ENCODE results near the gene DOCK2. TPM values are rescaled to one million over a fixed set of nuclear protein-coding genes. Genes with fewer than 3 reads are reported as not detected.

Gene DOCK2
- total and polyA plus RNA-seq, 2 donors from 2014 or later, result 1.0 to 42.0 TPM

DNA sequence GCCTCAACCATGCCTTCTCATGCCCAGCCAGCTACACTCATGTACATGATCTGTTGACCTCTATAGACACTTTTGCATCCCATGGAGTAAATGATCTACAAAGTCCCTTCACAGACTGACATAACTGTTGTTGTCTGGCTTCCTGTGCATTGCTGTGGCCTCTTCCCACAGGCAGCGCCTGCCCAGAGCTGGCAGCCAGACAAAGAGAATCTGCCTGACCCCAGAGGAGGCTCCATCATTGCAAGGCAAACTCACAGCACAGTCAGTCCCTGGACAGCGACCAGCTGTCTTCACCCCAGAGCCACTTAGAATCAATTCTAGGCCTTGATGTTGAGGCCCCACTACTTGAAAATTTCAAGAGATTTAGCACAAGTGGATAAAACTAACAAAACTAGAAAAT, 277.7 kb downstream of the DOCK2 start:
- H3K27me3 ChIP-seq (ENCODE audit: control insufficient read depth, insufficient read depth, low read length), result no peaks in the 10 kb centered on the region
- DNase-seq, result peak; percentile 48 to 80 (median 76)
- no peak for FAIRE-seq
- H3K9me3 ChIP-seq (ENCODE audit: control insufficient read depth in 2 of 3, insufficient read depth in 1 of 3, low read length in 3 of 3), result no peaks in the 10 kb centered on the region
- H3K4me3 ChIP-seq (ENCODE audit: low read length in 3 of 3), result no peak overlapping the region
- no peaks in the 10 kb centered on the region for H3K36me3 ChIP-seq (ENCODE audit: control insufficient read depth in 2 of 3, insufficient read depth in 3 of 3, low read length in 3 of 3)
- no peaks in the 10 kb centered on the region for H3K4me1 ChIP-seq (ENCODE audit: control insufficient read depth in 2 of 3, insufficient read depth in 2 of 3, low read depth in 1 of 3, low read length in 3 of 3)
- no peak overlapping the region for H3K27ac ChIP-seq (ENCODE audit: low read depth in 2 of 2, low read length in 2 of 2)
- TF ChIP-seq, protein P1, sequence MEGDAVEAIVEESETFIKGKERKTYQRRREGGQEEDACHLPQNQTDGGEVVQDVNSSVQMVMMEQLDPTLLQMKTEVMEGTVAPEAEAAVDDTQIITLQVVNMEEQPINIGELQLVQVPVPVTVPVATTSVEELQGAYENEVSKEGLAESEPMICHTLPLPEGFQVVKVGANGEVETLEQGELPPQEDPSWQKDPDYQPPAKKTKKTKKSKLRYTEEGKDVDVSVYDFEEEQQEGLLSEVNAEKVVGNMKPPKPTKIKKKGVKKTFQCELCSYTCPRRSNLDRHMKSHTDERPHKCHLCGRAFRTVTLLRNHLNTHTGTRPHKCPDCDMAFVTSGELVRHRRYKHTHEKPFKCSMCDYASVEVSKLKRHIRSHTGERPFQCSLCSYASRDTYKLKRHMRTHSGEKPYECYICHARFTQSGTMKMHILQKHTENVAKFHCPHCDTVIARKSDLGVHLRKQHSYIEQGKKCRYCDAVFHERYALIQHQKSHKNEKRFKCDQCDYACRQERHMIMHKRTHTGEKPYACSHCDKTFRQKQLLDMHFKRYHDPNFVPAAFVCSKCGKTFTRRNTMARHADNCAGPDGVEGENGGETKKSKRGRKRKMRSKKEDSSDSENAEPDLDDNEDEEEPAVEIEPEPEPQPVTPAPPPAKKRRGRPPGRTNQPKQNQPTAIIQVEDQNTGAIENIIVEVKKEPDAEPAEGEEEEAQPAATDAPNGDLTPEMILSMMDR (IDR thresholded peaks at IDR 0.05; ENCODE audit: borderline replicate concordance, extremely low read depth, insufficient read depth), result no peak
- no peak overlapping the region for H3K9ac ChIP-seq (ENCODE audit: low read length in 3 of 3)
- intact Hi-C loops (cut with DNase I), result no loop called here

DNA sequence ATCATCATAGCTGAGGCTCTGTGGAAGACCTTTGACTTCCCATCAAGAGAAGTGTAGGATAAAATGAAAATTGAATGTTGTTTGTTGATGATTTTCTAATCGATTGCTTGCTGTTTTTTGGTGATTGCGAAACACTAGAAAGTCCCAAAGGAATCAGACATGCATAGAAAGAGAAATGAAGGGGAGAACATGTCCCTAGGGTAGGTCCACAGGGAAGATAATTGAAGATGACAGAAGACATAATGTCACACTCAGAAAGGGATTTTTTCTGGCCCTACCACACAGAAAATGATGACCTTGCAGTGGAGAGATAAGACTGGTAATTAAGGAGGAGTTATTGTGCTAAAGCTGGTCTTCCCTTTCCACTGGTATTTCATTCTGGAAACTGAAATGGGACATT, 280.4 kb downstream of the DOCK2 start:
- H3K27ac ChIP-seq (ENCODE audit: low read depth in 2 of 2, low read length in 2 of 2), result no peak overlapping the region
- DNase-seq (no peak), FAIRE-seq (no peak)
- TF ChIP-seq, protein P1 (IDR thresholded peaks at IDR 0.05; ENCODE audit: borderline replicate concordance, extremely low read depth, insufficient read depth), result no peak
- no peaks in the 10 kb centered on the region for H3K4me1 ChIP-seq (ENCODE audit: control insufficient read depth in 2 of 3, insufficient read depth in 2 of 3, low read depth in 1 of 3, low read length in 3 of 3)
- H3K27me3 ChIP-seq (ENCODE audit: control insufficient read depth, insufficient read depth, low read length), result no peaks in the 10 kb centered on the region
- intact Hi-C loops (cut with DNase I), result no loop called here
- no peaks in the 10 kb centered on the region for H3K36me3 ChIP-seq (ENCODE audit: control insufficient read depth in 2 of 3, insufficient read depth in 3 of 3, low read length in 3 of 3)
- H3K9me3 ChIP-seq (ENCODE audit: control insufficient read depth in 2 of 3, insufficient read depth in 1 of 3, low read length in 3 of 3), result no peaks in the 10 kb centered on the region
- H3K9ac ChIP-seq (ENCODE audit: low read length in 3 of 3), result no peak overlapping the region
- no peak overlapping the region for H3K4me3 ChIP-seq (ENCODE audit: low read length in 3 of 3)

DNA sequence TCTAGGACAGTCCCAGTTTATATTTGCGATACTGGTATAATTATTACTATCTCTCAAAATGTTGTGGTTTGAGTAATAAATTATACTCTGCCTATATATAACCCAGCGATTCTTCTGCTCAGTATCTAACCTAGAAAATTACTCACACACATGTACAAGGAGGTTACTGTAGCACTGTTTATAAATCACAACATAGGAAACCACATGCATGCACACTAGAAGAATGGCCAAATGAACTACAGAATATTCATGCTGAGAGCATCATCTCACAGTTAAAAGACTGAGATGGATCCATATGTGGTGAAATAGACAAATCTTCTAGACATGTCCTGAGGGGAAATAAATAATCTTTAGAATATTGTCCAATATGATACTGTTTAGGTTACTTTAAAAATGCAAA, 281.2 kb downstream of the DOCK2 start:
- intact Hi-C loops (cut with DNase I), result no loop called here
- TF ChIP-seq, protein P1 (IDR thresholded peaks at IDR 0.05; ENCODE audit: borderline replicate concordance, extremely low read depth, insufficient read depth), result no peak
- H3K9ac ChIP-seq (ENCODE audit: low read length in 3 of 3), result no peak overlapping the region
- H3K36me3 ChIP-seq (ENCODE audit: control insufficient read depth in 2 of 3, insufficient read depth in 3 of 3, low read length in 3 of 3), result no peaks in the 10 kb centered on the region
- no peaks in the 10 kb centered on the region for H3K4me1 ChIP-seq (ENCODE audit: control insufficient read depth in 2 of 3, insufficient read depth in 2 of 3, low read depth in 1 of 3, low read length in 3 of 3)
- no peak overlapping the region for H3K4me3 ChIP-seq (ENCODE audit: low read length in 3 of 3)
- H3K27ac ChIP-seq (ENCODE audit: low read depth in 2 of 2, low read length in 2 of 2), result no peak overlapping the region
- FAIRE-seq (no peak), DNase-seq (no peak)
- H3K9me3 ChIP-seq (ENCODE audit: control insufficient read depth in 2 of 3, insufficient read depth in 1 of 3, low read length in 3 of 3), result no peaks in the 10 kb centered on the region
- no peaks in the 10 kb centered on the region for H3K27me3 ChIP-seq (ENCODE audit: control insufficient read depth, insufficient read depth, low read length)

DNA sequence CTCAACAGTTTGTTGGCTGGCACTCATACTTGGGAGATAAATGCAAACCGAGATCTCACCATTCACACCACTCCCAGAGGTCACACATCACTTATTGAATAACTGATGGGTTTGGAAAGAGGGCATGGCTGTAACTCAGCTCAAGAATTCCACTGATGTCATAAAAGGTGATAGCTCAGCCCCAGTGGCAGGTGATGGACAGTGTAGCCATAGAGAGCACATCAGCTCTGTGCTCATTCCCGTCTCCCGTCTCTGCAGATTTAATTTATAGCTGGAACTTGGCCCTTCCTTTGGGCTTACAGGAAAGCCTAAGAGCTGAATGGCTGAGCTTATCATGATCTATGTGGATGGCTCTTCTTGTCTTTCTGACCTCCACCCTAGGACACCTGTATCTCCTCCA, 283.4 kb downstream of the DOCK2 start:
- no peak overlapping the region for H3K27ac ChIP-seq (ENCODE audit: low read depth in 2 of 2, low read length in 2 of 2)
- H3K4me1 ChIP-seq (ENCODE audit: control insufficient read depth in 2 of 3, insufficient read depth in 2 of 3, low read depth in 1 of 3, low read length in 3 of 3), result no peaks in the 10 kb centered on the region
- FAIRE-seq, result no peak
- intact Hi-C loops (cut with DNase I), result no loop called here
- H3K9me3 ChIP-seq (ENCODE audit: control insufficient read depth in 2 of 3, insufficient read depth in 1 of 3, low read length in 3 of 3), result no peaks in the 10 kb centered on the region
- TF ChIP-seq, protein P1 (IDR thresholded peaks at IDR 0.05; ENCODE audit: borderline replicate concordance, extremely low read depth, insufficient read depth), result no peak
- H3K36me3 ChIP-seq (ENCODE audit: control insufficient read depth in 2 of 3, insufficient read depth in 3 of 3, low read length in 3 of 3), result no peaks in the 10 kb centered on the region
- no peak overlapping the region for H3K9ac ChIP-seq (ENCODE audit: low read length in 3 of 3)
- no peak overlapping the region for H3K4me3 ChIP-seq (ENCODE audit: low read length in 3 of 3)
- no peak for DNase-seq
- no peaks in the 10 kb centered on the region for H3K27me3 ChIP-seq (ENCODE audit: control insufficient read depth, insufficient read depth, low read length)

Measured in kidney (tissue), 14 donors.